ENCODE measurements around the gene ASXL1.
"Not testable (repeated sequence)": the region's sequence is repeated elsewhere in the genome, so short reads cannot be mapped to it uniquely, and the experiment has no call there.

- TF ChIP-seq CTCF, POLR2AphosphoS5 (IDR thresholded peaks at IDR 0.05): not testable (repeated sequence)
Observed at GRCh38 chr20:32465901-32466675, 108.0 kb downstream of the ASXL1 start.

Data from gastroesophageal sphincter (tissue), 3 donors.